NCI-H2196 treated with DMSO at 0.1 percent for 48 hours (cell line): ENCODE results near the gene HOXA7.

Experiments
- DNase-seq: peaks from one replicate; lab custom pipeline; 2025; ENCODE audit not compliant: unreplicated experiment; lab: John Stamatoyannopoulos, UW

The HOXA7 gene

GRCh38 chr7:27182285-27182841 lies 25.9 kb upstream of the HOXA7 start:
- DNase-seq, result no peak

GRCh38 chr7:27181795-27182275 lies 25.4 kb upstream of the HOXA7 start:
- no peak for DNase-seq

GRCh38 chr7:27180431-27181420 lies 24.3 kb upstream of the HOXA7 start:
- DNase-seq, result no peak

- no peak for DNase-seq
These were observed 23.3 kb upstream of the HOXA7 start for GRCh38 chr7:27179503-27180430.

- DNase-seq, result no peak
These were observed 22.6 kb upstream of the HOXA7 start for GRCh38 chr7:27179030-27179429.

GRCh38 chr7:27178366-27178765 lies 21.9 kb upstream of the HOXA7 start:
- no peak for DNase-seq

- no peak for DNase-seq
These were observed 21.4 kb upstream of the HOXA7 start for GRCh38 chr7:27177795-27178320.

GRCh38 chr7:27176962-27177794 lies 20.7 kb upstream of the HOXA7 start:
- DNase-seq, result no peak

GRCh38 chr7:27176524-27176845 lies 20.0 kb upstream of the HOXA7 start:
- no peak for DNase-seq

- DNase-seq, result no peak
These were observed 19.4 kb upstream of the HOXA7 start for GRCh38 chr7:27175626-27176523.

- no peak for DNase-seq
These were observed 18.6 kb upstream of the HOXA7 start for GRCh38 chr7:27174874-27175625.

GRCh38 chr7:27173956-27174873 lies 17.7 kb upstream of the HOXA7 start, which contains the start of gene HOXA10:
TSS of gene HOXA10 (minus strand) at chr7:27174320. CDS start at chr7:27174306, 14 bp downstream.
- no peak for DNase-seq

- peak; percentile 23 for DNase-seq
These were observed 17.1 kb upstream of the HOXA7 start for GRCh38 chr7:27173511-27173955.

GRCh38 chr7:27172823-27173510 lies 16.5 kb upstream of the HOXA7 start:
- DNase-seq, result no peak

GRCh38 chr7:27172315-27172774 lies 15.9 kb upstream of the HOXA7 start:
- no peak for DNase-seq

- no peak for DNase-seq
These were observed 15.3 kb upstream of the HOXA7 start for GRCh38 chr7:27171637-27172314.
